Type B pancreatic cell (in vitro differentiated cells): ENCODE measurements around the gene COL19A1. TPM values are rescaled to one million over a fixed set of nuclear protein-coding genes. Genes with fewer than 3 reads are reported as not detected.
"Not testable (repeated sequence)": the region's sequence is repeated elsewhere in the genome, so short reads cannot be mapped to it uniquely, and the experiment has no call there.

ENCODE experiments used
- DNase-seq: peaks from one replicate; pipeline ENCODE4 v3.0.0; 2021; ENCODE audit warnings: mixed read lengths; ENCODE audit not compliant: unreplicated experiment; ENCODE audit errors: extremely low spot score
- H3K27ac Mint-ChIP-seq: 2 replicates; pipeline ENCODE4 v1.8.0; 2021; ENCODE audit warnings: mild to moderate bottlenecking, mixed read lengths
- H3K27me3 Mint-ChIP-seq: 2 replicates; pipeline ENCODE4 v1.8.0; 2021; ENCODE audit warnings: mixed read lengths
- H3K36me3 Mint-ChIP-seq: 2 replicates; pipeline ENCODE4 v1.8.0; 2021; ENCODE audit warnings: mixed read lengths
- H3K4me1 Mint-ChIP-seq: one replicate; pipeline ENCODE4 v1.8.0; 2021; ENCODE audit warnings: mixed read lengths; ENCODE audit not compliant: unreplicated experiment
- H3K4me3 Mint-ChIP-seq: 2 replicates; pipeline ENCODE4 v1.8.0; 2021; ENCODE audit warnings: mild to moderate bottlenecking, mixed read lengths
- H3K9me3 Mint-ChIP-seq: 2 replicates; pipeline ENCODE4 v1.8.0; 2021; ENCODE audit warnings: mixed read lengths
- total RNA-seq: library from RNA; stranded (reverse); gene quantifications from 2 replicates; pipeline ENCODE4 v1.2.1, GENCODE V29; 2021; ENCODE audit warnings: low replicate concordance
- TF ChIP-seq, protein P1 (sequence below): fragments of 200-600 bp; sonication (generic); conservative IDR thresholded peaks from 2 replicates; pipeline ENCODE4 v1.5.0; 2021; ENCODE audit warnings: antibody characterized with exemption, mild to moderate bottlenecking

The COL19A1 gene
- total RNA-seq, 1 donor from 2014 or later: 1.6 TPM

DNA sequence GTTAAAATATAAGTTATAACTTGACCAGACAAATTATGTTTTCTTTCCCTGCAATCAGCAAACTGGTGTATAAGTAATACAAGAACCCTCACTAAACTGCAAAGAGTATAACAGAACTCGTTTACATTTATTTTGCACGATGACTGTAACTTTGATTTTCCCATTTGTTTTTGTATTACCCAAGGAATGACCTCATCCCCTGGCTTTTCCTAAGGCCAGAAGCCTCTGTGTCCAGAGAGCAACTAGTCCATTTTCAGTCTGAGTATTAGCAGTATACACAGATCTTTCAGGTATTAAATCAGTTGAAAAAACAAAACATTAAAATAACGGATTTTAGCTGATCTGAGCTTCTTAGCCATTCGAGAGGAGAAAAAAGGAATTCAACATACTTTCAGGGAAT, 17.2 kb downstream of the COL19A1 start:
- no peaks in the 10 kb centered on the region for H3K4me1 Mint-ChIP-seq
- H3K4me3 Mint-ChIP-seq: no peak overlapping the region
- no peak overlapping the region for H3K27ac Mint-ChIP-seq
- TF ChIP-seq, protein P1, sequence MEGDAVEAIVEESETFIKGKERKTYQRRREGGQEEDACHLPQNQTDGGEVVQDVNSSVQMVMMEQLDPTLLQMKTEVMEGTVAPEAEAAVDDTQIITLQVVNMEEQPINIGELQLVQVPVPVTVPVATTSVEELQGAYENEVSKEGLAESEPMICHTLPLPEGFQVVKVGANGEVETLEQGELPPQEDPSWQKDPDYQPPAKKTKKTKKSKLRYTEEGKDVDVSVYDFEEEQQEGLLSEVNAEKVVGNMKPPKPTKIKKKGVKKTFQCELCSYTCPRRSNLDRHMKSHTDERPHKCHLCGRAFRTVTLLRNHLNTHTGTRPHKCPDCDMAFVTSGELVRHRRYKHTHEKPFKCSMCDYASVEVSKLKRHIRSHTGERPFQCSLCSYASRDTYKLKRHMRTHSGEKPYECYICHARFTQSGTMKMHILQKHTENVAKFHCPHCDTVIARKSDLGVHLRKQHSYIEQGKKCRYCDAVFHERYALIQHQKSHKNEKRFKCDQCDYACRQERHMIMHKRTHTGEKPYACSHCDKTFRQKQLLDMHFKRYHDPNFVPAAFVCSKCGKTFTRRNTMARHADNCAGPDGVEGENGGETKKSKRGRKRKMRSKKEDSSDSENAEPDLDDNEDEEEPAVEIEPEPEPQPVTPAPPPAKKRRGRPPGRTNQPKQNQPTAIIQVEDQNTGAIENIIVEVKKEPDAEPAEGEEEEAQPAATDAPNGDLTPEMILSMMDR: no peak
- no peaks in the 10 kb centered on the region for H3K36me3 Mint-ChIP-seq
- H3K9me3 Mint-ChIP-seq: no peaks in the 10 kb centered on the region
- H3K27me3 Mint-ChIP-seq: no peaks in the 10 kb centered on the region
- no peak for DNase-seq

DNA sequence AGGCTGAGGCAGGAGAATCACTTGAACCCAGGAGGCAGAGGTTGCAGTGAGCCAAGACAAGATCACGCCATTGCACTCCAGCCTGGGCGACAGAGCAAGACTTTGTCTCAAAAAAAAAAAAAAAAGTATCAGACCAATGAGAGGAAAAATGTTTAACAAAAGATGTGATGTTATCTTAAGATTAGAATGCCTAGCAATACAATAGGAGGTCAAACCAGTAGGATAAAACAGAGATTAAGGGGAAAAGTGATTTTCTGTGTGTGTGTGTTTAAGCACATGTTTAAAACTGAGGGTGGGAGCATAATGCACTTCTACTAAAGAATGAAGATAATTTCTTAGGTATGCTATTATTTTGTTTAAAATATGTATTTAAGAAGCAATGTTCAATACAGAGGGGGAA, 17.9 kb downstream of the COL19A1 start:
- TF ChIP-seq, protein P1: no peak
- no peaks in the 10 kb centered on the region for H3K27me3 Mint-ChIP-seq
- H3K27ac Mint-ChIP-seq: no peak overlapping the region
- H3K4me1 Mint-ChIP-seq: no peaks in the 10 kb centered on the region
- DNase-seq: no peak
- H3K9me3 Mint-ChIP-seq: peaks cover 4% of the 10 kb centered on the region
- no peaks in the 10 kb centered on the region for H3K36me3 Mint-ChIP-seq
- no peak overlapping the region for H3K4me3 Mint-ChIP-seq

- no peaks in the 10 kb centered on the region for H3K27me3 Mint-ChIP-seq
- H3K4me3 Mint-ChIP-seq: no peak overlapping the region
- TF ChIP-seq, protein P1: no peak
- no peak overlapping the region for H3K27ac Mint-ChIP-seq
- H3K36me3 Mint-ChIP-seq: no peaks in the 10 kb centered on the region
- no peak for DNase-seq
- H3K9me3 Mint-ChIP-seq: peaks cover 15% of the 10 kb centered on the region
- H3K4me1 Mint-ChIP-seq: no peaks in the 10 kb centered on the region
Observed at GRCh38 chr6:69887026-69887425, 20.7 kb downstream of the COL19A1 start.

DNA sequence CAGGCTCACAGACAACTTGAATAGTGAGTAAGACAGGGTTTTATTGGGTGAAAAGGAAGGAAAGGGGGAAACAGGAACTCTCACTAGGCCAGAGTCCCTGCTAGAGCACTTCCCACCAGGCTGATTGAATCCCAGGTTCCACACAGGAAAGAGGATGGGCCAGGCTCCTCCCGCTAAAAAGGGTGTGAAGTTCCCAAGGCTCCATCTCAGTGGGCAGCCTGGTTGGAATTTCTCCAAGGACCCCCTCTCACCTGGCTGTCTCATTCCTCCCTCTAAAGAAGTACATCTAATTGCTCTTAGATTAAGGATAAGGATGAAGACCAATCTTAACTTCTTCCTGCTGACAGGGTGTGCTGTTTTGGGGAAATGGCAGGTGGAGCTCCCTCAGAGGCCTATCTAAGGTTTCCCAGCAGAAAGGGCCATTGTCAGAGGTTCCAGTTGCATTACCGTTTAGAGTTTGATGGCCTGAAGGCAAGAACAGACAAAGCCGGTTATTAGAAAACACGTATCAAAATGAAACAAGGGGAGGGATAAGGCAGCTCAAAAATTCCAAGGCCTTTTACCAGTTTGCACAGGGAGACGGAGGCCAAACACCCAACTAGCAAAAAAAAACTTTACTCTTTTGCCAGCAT, 21.5 kb downstream of the COL19A1 start:
- no peak overlapping the region for H3K27ac Mint-ChIP-seq
- peaks cover 15% of the 10 kb centered on the region for H3K9me3 Mint-ChIP-seq
- DNase-seq: no peak
- no peaks in the 10 kb centered on the region for H3K27me3 Mint-ChIP-seq
- no peaks in the 10 kb centered on the region for H3K4me1 Mint-ChIP-seq
- H3K36me3 Mint-ChIP-seq: no peaks in the 10 kb centered on the region
- no peak overlapping the region for H3K4me3 Mint-ChIP-seq
- TF ChIP-seq, protein P1: no peak

- DNase-seq: no peak
- TF ChIP-seq, protein P1: no peak
- no peak overlapping the region for H3K27ac Mint-ChIP-seq
- no peaks in the 10 kb centered on the region for H3K4me1 Mint-ChIP-seq
- H3K36me3 Mint-ChIP-seq: no peaks in the 10 kb centered on the region
- no peaks in the 10 kb centered on the region for H3K27me3 Mint-ChIP-seq
- no peak overlapping the region for H3K4me3 Mint-ChIP-seq
- peaks cover 15% of the 10 kb centered on the region for H3K9me3 Mint-ChIP-seq
Observed at GRCh38 chr6:69888482-69889233, 22.3 kb downstream of the COL19A1 start.

DNA sequence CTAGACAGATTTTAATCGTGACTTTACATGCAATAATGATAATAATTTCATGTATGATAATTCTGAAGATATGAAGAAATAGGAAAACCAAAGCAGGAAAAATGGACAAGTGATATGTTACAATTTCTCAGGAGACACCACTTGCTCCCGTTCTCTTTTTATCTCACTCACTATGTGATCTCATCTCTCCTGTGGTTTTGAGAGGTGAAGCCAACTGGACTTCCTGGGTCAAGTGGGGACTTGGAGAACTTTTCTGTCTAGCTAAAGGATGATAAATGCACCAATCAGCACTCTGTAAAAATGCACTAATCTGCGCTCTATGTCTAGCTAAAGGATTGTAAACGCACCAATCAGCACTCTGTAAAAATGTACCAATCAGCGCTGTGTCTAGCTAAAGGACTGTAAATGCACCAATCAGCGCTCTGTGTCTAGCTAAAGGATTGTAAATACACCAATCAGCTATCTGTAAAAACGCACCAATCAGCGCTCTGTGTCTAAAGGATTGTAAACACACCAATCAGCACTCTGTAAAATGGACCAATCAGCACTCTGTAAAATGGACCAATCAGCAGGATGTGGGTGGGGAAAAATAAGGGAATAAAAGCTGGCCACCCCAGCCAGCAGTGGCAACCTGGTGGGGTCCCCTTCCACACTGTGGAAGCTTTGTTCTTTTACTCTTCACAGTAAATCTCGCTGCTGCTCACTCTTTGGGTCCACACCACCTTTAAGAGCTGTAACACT, 23.0 kb downstream of the COL19A1 start:
- not testable (repeated sequence) for H3K36me3 Mint-ChIP-seq, H3K27me3 Mint-ChIP-seq, DNase-seq, H3K4me3 Mint-ChIP-seq, H3K27ac Mint-ChIP-seq, H3K4me1 Mint-ChIP-seq
- peaks cover 15% of the 10 kb centered on the region for H3K9me3 Mint-ChIP-seq

DNA sequence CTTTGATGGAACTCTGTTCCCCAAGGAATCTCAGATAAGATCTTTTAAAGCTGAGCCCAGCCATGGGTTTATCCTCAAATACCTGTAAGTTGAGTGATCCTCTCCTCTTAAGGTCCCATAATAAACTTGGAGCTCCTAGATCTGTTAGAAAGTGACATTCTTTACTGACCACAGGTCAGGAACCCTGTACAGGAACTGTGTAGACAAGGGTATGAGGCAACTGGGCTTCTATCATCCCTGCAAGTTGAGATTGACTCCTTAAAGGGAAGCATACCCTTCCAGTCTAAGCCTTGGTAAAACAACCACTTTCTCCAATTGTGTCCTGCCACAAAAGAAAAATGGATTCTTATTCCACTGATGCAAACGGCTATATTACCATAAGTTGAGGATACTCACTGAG, 26.2 kb downstream of the COL19A1 start:
- H3K4me1 Mint-ChIP-seq, H3K27ac Mint-ChIP-seq, H3K36me3 Mint-ChIP-seq, DNase-seq, H3K4me3 Mint-ChIP-seq, H3K27me3 Mint-ChIP-seq: not testable (repeated sequence)
- peaks cover 15% of the 10 kb centered on the region for H3K9me3 Mint-ChIP-seq

GRCh38 chr6:69893266-69893665, 26.9 kb downstream of the COL19A1 start:
- H3K4me3 Mint-ChIP-seq, DNase-seq, H3K27ac Mint-ChIP-seq, H3K36me3 Mint-ChIP-seq, H3K27me3 Mint-ChIP-seq, H3K4me1 Mint-ChIP-seq: not testable (repeated sequence)
- H3K9me3 Mint-ChIP-seq: peaks cover 15% of the 10 kb centered on the region
